Measurements from ENCODE around the gene COX6B1.

COX6B1 gene

DNA sequence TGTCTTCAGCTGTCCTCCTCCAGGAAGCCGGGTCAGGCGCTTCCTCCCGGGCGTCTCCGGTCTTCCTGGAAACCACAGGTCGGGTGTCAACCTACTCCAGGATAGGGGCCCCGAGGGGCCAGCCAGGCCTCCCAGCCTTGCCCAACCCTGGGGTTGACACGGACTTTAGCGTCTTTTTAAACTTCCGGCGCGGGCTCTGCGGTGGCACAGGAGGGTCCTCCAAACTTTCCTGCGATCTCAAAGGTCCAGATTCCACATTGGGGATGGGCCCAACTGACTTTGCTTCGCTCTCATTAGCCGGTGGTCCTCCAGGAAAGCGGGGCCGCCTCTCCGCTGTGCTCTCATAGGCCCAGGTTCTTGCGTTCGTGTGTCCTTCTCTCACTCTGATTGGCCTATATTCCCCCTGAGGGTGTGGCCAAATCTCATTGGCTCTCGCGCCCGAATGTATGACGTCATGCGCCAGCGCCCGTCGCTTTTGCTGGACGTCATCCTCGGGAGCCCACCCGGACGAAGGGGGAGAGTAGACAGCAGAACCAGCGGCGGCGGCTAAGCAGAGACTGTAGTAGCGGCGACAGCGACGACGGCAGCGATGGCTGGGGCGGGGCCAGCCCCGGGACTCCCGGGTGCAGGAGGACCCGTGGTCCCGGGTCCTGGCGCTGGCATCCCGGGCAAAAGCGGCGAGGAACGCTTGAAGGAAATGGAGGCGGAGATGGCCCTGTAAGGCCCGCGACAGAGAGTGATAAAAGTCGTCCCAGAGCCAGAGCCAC is 19.4 kb upstream of the COX6B1 start, which contains the start of gene RBM42 (continued):
- TF ChIP-seq ZNF404 (tag by site-specific recombination; IDR thresholded peaks at IDR 0.05) (no peak), ZSCAN23 (tag by site-specific recombination; IDR thresholded peaks at IDR 0.05) (peak; percentile 57; the same call in 1 of the 2 replicates), ZNF785 (tag by site-specific recombination; IDR thresholded peaks at IDR 0.05) (no peak), ZNF549 (tag by site-specific recombination; IDR thresholded peaks at IDR 0.05) (no peak), ZNF239 (tag by site-specific recombination; IDR thresholded peaks at IDR 0.05) (no peak), YY1 (tag by site-specific recombination; IDR thresholded peaks at IDR 0.05) (peak; percentile 80), ZNF24 (tag by site-specific recombination; IDR thresholded peaks at IDR 0.05) (peak; percentile 97), ZNF274 (IDR thresholded peaks at IDR 0.05; ENCODE audit: low read length) (no peak), ZNF274 (tag by site-specific recombination; IDR thresholded peaks at IDR 0.05; ENCODE audit: borderline replicate concordance) (no peak), ZNF2 (tag by site-specific recombination; IDR thresholded peaks at IDR 0.05) (peak; percentile 96), ZNF837 (tag by site-specific recombination; IDR thresholded peaks at IDR 0.05) (no peak), ZNF157 (tag by site-specific recombination; IDR thresholded peaks at IDR 0.05) (no peak), OVOL3 (tag by site-specific recombination; IDR thresholded peaks at IDR 0.05) (peak; percentile 37), PRDM1 (tag by site-specific recombination; IDR thresholded peaks at IDR 0.05) (peak; percentile 66; the same call in 1 of the 2 replicates), KLF1 (tag by site-specific recombination; IDR thresholded peaks at IDR 0.05) (peak; percentile 97), ZNF596 (tag by site-specific recombination; IDR thresholded peaks at IDR 0.05) (no peak), ZNF184 (tag by site-specific recombination; IDR thresholded peaks at IDR 0.05) (no peak), ZNF350 (tag by site-specific recombination; IDR thresholded peaks at IDR 0.05) (no peak), ZNF221 (tag by site-specific recombination; IDR thresholded peaks at IDR 0.05; ENCODE audit: borderline replicate concordance) (no peak), ZNF701 (tag by site-specific recombination; IDR thresholded peaks at IDR 0.05) (no peak), ZBTB17 (tag by site-specific recombination; IDR thresholded peaks at IDR 0.05) (peak; percentile 98), SP3 (tag by site-specific recombination; IDR thresholded peaks at IDR 0.05) (peak; percentile 100), GFI1B (tag by site-specific recombination; IDR thresholded peaks at IDR 0.05) (peak; percentile 33), ZEB2 (tag by site-specific recombination; IDR thresholded peaks at IDR 0.05) (peak; percentile 91), ZNF311 (tag by site-specific recombination; IDR thresholded peaks at IDR 0.05; ENCODE audit: borderline replicate concordance) (no peak)
- TF ChIP-seq, protein P1, sequence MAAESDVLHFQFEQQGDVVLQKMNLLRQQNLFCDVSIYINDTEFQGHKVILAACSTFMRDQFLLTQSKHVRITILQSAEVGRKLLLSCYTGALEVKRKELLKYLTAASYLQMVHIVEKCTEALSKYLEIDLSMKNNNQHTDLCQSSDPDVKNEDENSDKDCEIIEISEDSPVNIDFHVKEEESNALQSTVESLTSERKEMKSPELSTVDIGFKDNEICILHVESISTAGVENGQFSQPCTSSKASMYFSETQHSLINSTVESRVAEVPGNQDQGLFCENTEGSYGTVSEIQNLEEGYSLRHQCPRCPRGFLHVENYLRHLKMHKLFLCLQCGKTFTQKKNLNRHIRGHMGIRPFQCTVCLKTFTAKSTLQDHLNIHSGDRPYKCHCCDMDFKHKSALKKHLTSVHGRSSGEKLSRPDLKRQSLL (tag by site-specific recombination; IDR thresholded peaks at IDR 0.05): peak; percentile 13; the same call in 1 of the 2 replicates
- TF ChIP-seq, protein P2, sequence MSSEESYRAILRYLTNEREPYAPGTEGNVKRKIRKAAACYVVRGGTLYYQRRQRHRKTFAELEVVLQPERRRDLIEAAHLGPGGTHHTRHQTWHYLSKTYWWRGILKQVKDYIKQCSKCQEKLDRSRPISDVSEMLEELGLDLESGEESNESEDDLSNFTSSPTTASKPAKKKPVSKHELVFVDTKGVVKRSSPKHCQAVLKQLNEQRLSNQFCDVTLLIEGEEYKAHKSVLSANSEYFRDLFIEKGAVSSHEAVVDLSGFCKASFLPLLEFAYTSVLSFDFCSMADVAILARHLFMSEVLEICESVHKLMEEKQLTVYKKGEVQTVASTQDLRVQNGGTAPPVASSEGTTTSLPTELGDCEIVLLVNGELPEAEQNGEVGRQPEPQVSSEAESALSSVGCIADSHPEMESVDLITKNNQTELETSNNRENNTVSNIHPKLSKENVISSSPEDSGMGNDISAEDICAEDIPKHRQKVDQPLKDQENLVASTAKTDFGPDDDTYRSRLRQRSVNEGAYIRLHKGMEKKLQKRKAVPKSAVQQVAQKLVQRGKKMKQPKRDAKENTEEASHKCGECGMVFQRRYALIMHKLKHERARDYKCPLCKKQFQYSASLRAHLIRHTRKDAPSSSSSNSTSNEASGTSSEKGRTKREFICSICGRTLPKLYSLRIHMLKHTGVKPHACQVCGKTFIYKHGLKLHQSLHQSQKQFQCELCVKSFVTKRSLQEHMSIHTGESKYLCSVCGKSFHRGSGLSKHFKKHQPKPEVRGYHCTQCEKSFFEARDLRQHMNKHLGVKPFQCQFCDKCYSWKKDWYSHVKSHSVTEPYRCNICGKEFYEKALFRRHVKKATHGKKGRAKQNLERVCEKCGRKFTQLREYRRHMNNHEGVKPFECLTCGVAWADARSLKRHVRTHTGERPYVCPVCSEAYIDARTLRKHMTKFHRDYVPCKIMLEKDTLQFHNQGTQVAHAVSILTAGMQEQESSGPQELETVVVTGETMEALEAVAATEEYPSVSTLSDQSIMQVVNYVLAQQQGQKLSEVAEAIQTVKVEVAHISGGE (tag by site-specific recombination; conservative IDR thresholded peaks at IDR 0.05; ENCODE audit: low read depth): peak; percentile 84
- TF ChIP-seq, protein P3, sequence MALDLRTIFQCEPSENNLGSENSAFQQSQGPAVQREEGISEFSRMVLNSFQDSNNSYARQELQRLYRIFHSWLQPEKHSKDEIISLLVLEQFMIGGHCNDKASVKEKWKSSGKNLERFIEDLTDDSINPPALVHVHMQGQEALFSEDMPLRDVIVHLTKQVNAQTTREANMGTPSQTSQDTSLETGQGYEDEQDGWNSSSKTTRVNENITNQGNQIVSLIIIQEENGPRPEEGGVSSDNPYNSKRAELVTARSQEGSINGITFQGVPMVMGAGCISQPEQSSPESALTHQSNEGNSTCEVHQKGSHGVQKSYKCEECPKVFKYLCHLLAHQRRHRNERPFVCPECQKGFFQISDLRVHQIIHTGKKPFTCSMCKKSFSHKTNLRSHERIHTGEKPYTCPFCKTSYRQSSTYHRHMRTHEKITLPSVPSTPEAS (tag by site-specific recombination; IDR thresholded peaks at IDR 0.05): peak; percentile 64; the same call in 1 of the 2 replicates
- TF ChIP-seq, protein P4, sequence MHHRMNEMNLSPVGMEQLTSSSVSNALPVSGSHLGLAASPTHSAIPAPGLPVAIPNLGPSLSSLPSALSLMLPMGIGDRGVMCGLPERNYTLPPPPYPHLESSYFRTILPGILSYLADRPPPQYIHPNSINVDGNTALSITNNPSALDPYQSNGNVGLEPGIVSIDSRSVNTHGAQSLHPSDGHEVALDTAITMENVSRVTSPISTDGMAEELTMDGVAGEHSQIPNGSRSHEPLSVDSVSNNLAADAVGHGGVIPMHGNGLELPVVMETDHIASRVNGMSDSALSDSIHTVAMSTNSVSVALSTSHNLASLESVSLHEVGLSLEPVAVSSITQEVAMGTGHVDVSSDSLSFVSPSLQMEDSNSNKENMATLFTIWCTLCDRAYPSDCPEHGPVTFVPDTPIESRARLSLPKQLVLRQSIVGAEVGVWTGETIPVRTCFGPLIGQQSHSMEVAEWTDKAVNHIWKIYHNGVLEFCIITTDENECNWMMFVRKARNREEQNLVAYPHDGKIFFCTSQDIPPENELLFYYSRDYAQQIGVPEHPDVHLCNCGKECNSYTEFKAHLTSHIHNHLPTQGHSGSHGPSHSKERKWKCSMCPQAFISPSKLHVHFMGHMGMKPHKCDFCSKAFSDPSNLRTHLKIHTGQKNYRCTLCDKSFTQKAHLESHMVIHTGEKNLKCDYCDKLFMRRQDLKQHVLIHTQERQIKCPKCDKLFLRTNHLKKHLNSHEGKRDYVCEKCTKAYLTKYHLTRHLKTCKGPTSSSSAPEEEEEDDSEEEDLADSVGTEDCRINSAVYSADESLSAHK (tag by site-specific recombination; IDR thresholded peaks at IDR 0.05): peak; percentile 76
- TF ChIP-seq, protein P5, sequence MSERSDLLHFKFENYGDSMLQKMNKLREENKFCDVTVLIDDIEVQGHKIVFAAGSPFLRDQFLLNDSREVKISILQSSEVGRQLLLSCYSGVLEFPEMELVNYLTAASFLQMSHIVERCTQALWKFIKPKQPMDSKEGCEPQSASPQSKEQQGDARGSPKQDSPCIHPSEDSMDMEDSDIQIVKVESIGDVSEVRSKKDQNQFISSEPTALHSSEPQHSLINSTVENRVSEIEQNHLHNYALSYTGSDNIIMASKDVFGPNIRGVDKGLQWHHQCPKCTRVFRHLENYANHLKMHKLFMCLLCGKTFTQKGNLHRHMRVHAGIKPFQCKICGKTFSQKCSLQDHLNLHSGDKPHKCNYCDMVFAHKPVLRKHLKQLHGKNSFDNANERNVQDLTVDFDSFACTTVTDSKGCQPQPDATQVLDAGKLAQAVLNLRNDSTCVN (tag by site-specific recombination; optimal IDR thresholded peaks at IDR 0.05): peak; percentile 62
- TF ChIP-seq, protein P6, sequence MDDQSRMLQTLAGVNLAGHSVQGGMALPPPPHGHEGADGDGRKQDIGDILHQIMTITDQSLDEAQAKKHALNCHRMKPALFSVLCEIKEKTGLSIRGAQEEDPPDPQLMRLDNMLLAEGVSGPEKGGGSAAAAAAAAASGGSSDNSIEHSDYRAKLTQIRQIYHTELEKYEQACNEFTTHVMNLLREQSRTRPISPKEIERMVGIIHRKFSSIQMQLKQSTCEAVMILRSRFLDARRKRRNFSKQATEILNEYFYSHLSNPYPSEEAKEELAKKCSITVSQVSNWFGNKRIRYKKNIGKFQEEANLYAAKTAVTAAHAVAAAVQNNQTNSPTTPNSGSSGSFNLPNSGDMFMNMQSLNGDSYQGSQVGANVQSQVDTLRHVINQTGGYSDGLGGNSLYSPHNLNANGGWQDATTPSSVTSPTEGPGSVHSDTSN (CRISPR knock-in tag; IDR thresholded peaks at IDR 0.05): peak; percentile 70

Data from HEK293 (cell line).